Ovary (tissue), 9 donors: Measurements from ENCODE around the gene TGFB1I1. TPM values are rescaled to one million over a fixed set of nuclear protein-coding genes. Genes with fewer than 3 reads are reported as not detected.
A peak's percentile ranks its signal among the peaks of the same experiment; 100 is the strongest.
"Not testable (repeated sequence)": the region's sequence is repeated elsewhere in the genome, so short reads cannot be mapped to it uniquely, and the experiment has no call there.

Experiments used
- DNase-seq, 5 donors: peaks; one replicate each; pipeline ENCODE4 v3.0.0-alpha.2; 2019 to 2020
- H3K27ac ChIP-seq, 2 donors: fragments of 200-600 bp; one replicate each; pipeline versions ENCODE4 v1.5.1 to v1.8.0; 2019 to 2022
- H3K27me3 ChIP-seq: fragments of 200-600 bp; one replicate; pipeline ENCODE4 v1.8.0; 2022
- H3K36me3 ChIP-seq: fragments of 200-600 bp; sonication (generic); one replicate; pipeline ENCODE4 v1.5.1; 2019
- H3K4me1 ChIP-seq: one replicate; pipeline ENCODE4 v1.8.1; 2013; ENCODE audit warnings: mild to moderate bottlenecking, moderate library complexity; ENCODE audit not compliant: insufficient read depth
- H3K4me3 ChIP-seq: fragments of 200-600 bp; sonication (generic); one replicate; pipeline ENCODE4 v1.5.1; 2017
- H3K9me3 ChIP-seq, 2 donors: fragments of 200-600 bp in 1 of 2; sonication (generic) in 1 of 2; one replicate each; pipeline versions ENCODE4 v1.5.1 to v1.8.1; 2013 to 2019; ENCODE audit warnings: mild to moderate bottlenecking in 1 of 2, moderate library complexity in 1 of 2
- CTCF ChIP-seq, 3 donors: fragments of 450-650 bp in 2 of 3; fragments of 200-600 bp in 1 of 3; IDR thresholded peaks; one replicate each; pipeline versions ENCODE4 v1.5.1 to v1.8.0; 2016 to 2022; ENCODE audit warnings: antibody characterized with exemption in 3 of 3, mild to moderate bottlenecking in 1 of 3
- EP300 ChIP-seq: sonication (generic); formaldehyde crosslinking; IDR thresholded peaks from one replicate; pipeline ENCODE4 v1.6.1; 2017; ENCODE audit warnings: antibody characterized with exemption
- POLR2A ChIP-seq: fragments of 450-650 bp; IDR thresholded peaks from one replicate; pipeline ENCODE4 v1.6.1; 2017; ENCODE audit warnings: antibody characterized with exemption, mild to moderate bottlenecking, moderate library complexity
- WGBS, 3 donors: extraction: QIAGEN DNeasy Blood & Tissue Kit in 1 of 3; methylation state at CpG; one replicate each; pipeline versions ENCODE4 v1.1.5 to v1.1.7; 2013 to 2017; 5-methylcytosine and 5-hydroxymethylcytosine counted together
- intact Hi-C, 4 donors: fragments of 100-400 bp; cut with DNase I; formaldehyde crosslinking; loops; one replicate each; pipeline versions ENCODE4 v1.11.0 to v1.15.1; 2022 to 2023
- polyA plus RNA-seq, 2 donors: library from polyadenylated mRNA; stranded (reverse); fragments of 200-250 nt in 1 of 2; fragments of 350-450 nt in 1 of 2; fragmentation: Illumina TruSeq in 1 of 2; extraction: RNeasy Lipid Tissue Mini Kit (QIAGEN cat#74804) in 1 of 2; gene quantifications; one replicate each; pipeline ENCODE4 v1.2.3, GENCODE V29; 2013 to 2014
- total RNA-seq, 7 donors: library from RNA; depleted of rRNA in 2 of 7; stranded (reverse); fragments of >200 nt in 2 of 7; fragmentation: NEBNext Ultra II Directional in 3 of 7; extraction: Animal tissue kit (Norgen Biotek cat#: 25700) in 3 of 7; gene quantifications; one replicate each; pipeline versions ENCODE4 v1.1.0 to v1.2.4, GENCODE V29; 2016 to 2023
- donor health status: DM: no; HTN: no; CAD: no; lungs with moderate emphysema.
- donor health status: DM: no; HTN: no; CAD: no.
- donor health status: Bipolar disorder and iron deficiency.
- donor health status: DM: yes; HTN: yes; CAD: no.
- donor health status: DM: no; HTN: no; CAD: no.
- donor health status: DM: yes; HTN: yes; CAD: no.

TGFB1I1 gene
- total and polyA plus RNA-seq, 9 donors = 38.0 to 216 (median 124) TPM

- WGBS, 3 donors = 90 to 94% (median 93%) methylated on average over 4 of the region's 4 CpGs
- Histone ChIP-seq H3K4me1 (peaks cover 6% of the 10 kb centered on the region), H3K27ac (no peak within 1 kb of the TSS), H3K36me3 (no peaks in the 10 kb centered on the region), H3K4me3 (no peak within 1 kb of the TSS), H3K27me3 (no peaks in the 10 kb centered on the region), H3K9me3 (no peaks in the 10 kb centered on the region)
- DNase-seq = peak in 1 of 5 donors; percentile 17
- intact Hi-C loops = no loop called here
- TF ChIP-seq CTCF (IDR thresholded peaks at IDR 0.05) = no peak
- TF ChIP-seq EP300 = no peak
- no peak for TF ChIP-seq POLR2A
Measured at GRCh38 chr16:31483081-31483480, 11.1 kb downstream of the TGFB1I1 start, which contains the start of gene SLC5A2. Gene SLC5A2, plus strand, starts transcription at chr16:31483123. Its CDS starts 14 bp downstream, at chr16:31483137.

GRCh38 chr16:31484048-31484447, 12.1 kb downstream of the TGFB1I1 start:
- DNase-seq = peak in 1 of 5 donors; percentile 27
- H3K4me3 ChIP-seq, H3K27ac ChIP-seq, H3K27me3 ChIP-seq, intact Hi-C loops, H3K9me3 ChIP-seq, H3K36me3 ChIP-seq: not testable (repeated sequence)
- peaks cover 11% of the 10 kb centered on the region for H3K4me1 ChIP-seq
- 69 to 78% (median 75%) methylated on average over 4 of the region's 4 CpGs for WGBS, 3 donors

- DNase-seq = peak in 2 of 5 donors; percentile 41 to 50
- Histone ChIP-seq H3K27me3 (no peaks in the 10 kb centered on the region), H3K9me3 (no peaks in the 10 kb centered on the region), H3K36me3 (no peaks in the 10 kb centered on the region), H3K27ac (no peak overlapping the region), H3K4me3 (no peak overlapping the region), H3K4me1 (peaks cover 11% of the 10 kb centered on the region)
- WGBS, 3 donors = 20 to 29% (median 23%) methylated on average over 14 of the region's 14 CpGs
- TF ChIP-seq POLR2A (no peak), EP300 (no peak), CTCF (IDR thresholded peaks at IDR 0.05) (no peak)
- intact Hi-C loops = no loop called here
Measured at GRCh38 chr16:31484491-31485171, 12.7 kb downstream of the TGFB1I1 start.

- peaks cover 11% of the 10 kb centered on the region for H3K4me1 ChIP-seq
- TF ChIP-seq EP300 (no peak), CTCF (IDR thresholded peaks at IDR 0.05) (no peak), POLR2A (no peak)
- WGBS, 3 donors = 91 to 95% (median 91%) methylated on average over 17 of the region's 17 CpGs
- no peak overlapping the region for H3K4me3 ChIP-seq
- no peaks in the 10 kb centered on the region for H3K9me3 ChIP-seq
- peak in 1 of 5 donors; percentile 34 for DNase-seq
- no peaks in the 10 kb centered on the region for H3K36me3 ChIP-seq
- no peak overlapping the region for H3K27ac ChIP-seq
- no peaks in the 10 kb centered on the region for H3K27me3 ChIP-seq
- intact Hi-C loops = no loop called here
Measured at GRCh38 chr16:31485571-31485970, 13.6 kb downstream of the TGFB1I1 start.

- Histone ChIP-seq H3K9me3 (no peaks in the 10 kb centered on the region), H3K27ac (no peak overlapping the region), H3K27me3 (no peaks in the 10 kb centered on the region), H3K4me1 (peaks cover 11% of the 10 kb centered on the region), H3K36me3 (no peaks in the 10 kb centered on the region), H3K4me3 (no peak overlapping the region)
- TF ChIP-seq POLR2A = no peak
- no peak for TF ChIP-seq EP300
- TF ChIP-seq CTCF (IDR thresholded peaks at IDR 0.05) = no peak
- DNase-seq = peak in 1 of 5 donors; percentile 28
- intact Hi-C loops = no loop called here
- 90 to 95% (median 94%) methylated on average over 5 of the region's 5 CpGs for WGBS, 3 donors
Measured at GRCh38 chr16:31486045-31486444, 14.1 kb downstream of the TGFB1I1 start.
